Nephron (organoid): Measurements from ENCODE around the gene LOXHD1.

ENCODE experiments used
- H3K27ac Mint-ChIP-seq, 3 experiments: 2 replicates each; pipeline ENCODE4 v1.8.0; 2020; ENCODE audit warnings: mixed read lengths in 3 of 3, mild to moderate bottlenecking in 2 of 3, moderate library complexity in 1 of 3
- H3K27me3 Mint-ChIP-seq: 2 replicates; pipeline ENCODE4 v1.8.0; 2021; ENCODE audit warnings: low read depth, mild to moderate bottlenecking, moderate library complexity, mixed read lengths
- H3K36me3 Mint-ChIP-seq: 2 replicates; pipeline ENCODE4 v1.8.0; 2020; ENCODE audit warnings: low read depth, mixed read lengths
- H3K4me1 Mint-ChIP-seq: 2 replicates; pipeline ENCODE4 v1.8.0; 2020; ENCODE audit warnings: mixed read lengths
- H3K4me3 Mint-ChIP-seq, 3 experiments: 2 replicates each; pipeline ENCODE4 v1.8.0; 2020; ENCODE audit warnings: mild to moderate bottlenecking in 3 of 3, mixed read lengths in 3 of 3, moderate library complexity in 2 of 3
- H3K9me3 Mint-ChIP-seq: 2 replicates; pipeline ENCODE4 v1.8.0; 2020; ENCODE audit warnings: mixed read lengths
- TF ChIP-seq, protein P1 (sequence below), 3 experiments: fragments of 200-600 bp; sonication (generic); IDR thresholded peaks; one replicate each; pipeline ENCODE4 v1.5.0; 2021; ENCODE audit warnings: antibody characterized with exemption in 3 of 3; ENCODE audit not compliant: unreplicated experiment in 3 of 3

Gene LOXHD1

DNA sequence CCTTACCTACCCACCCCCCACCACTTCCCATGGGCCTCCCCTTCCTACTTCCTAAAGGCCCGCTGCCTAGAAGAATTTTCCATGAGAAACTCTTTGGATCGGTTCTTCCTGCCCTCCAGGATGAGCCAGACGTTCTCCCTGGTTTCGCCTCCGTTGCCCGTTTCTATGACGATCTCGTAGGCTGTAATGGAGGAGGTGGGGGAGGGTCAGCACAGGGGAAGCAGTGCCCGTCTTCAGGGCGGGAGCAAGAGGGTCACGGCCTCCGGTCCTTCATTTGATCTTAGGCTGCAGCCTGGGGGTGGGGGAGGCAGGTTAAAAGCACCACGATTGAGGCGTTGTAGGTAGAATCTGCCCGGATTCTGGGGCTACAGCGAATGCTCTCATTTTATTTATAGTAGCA is 172.0 kb downstream of the LOXHD1 start:
- H3K4me3 Mint-ChIP-seq = no peak overlapping the region
- TF ChIP-seq, protein P1, sequence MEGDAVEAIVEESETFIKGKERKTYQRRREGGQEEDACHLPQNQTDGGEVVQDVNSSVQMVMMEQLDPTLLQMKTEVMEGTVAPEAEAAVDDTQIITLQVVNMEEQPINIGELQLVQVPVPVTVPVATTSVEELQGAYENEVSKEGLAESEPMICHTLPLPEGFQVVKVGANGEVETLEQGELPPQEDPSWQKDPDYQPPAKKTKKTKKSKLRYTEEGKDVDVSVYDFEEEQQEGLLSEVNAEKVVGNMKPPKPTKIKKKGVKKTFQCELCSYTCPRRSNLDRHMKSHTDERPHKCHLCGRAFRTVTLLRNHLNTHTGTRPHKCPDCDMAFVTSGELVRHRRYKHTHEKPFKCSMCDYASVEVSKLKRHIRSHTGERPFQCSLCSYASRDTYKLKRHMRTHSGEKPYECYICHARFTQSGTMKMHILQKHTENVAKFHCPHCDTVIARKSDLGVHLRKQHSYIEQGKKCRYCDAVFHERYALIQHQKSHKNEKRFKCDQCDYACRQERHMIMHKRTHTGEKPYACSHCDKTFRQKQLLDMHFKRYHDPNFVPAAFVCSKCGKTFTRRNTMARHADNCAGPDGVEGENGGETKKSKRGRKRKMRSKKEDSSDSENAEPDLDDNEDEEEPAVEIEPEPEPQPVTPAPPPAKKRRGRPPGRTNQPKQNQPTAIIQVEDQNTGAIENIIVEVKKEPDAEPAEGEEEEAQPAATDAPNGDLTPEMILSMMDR (IDR thresholded peaks at IDR 0.05; ENCODE audit: unreplicated experiment in 3 of 3) = no peak
- H3K27ac Mint-ChIP-seq = no peak overlapping the region
- H3K36me3 Mint-ChIP-seq = no peaks in the 10 kb centered on the region
- peaks cover 2% of the 10 kb centered on the region for H3K9me3 Mint-ChIP-seq
- H3K27me3 Mint-ChIP-seq = peaks cover 11% of the 10 kb centered on the region
- H3K4me1 Mint-ChIP-seq = peaks cover 12% of the 10 kb centered on the region

DNA sequence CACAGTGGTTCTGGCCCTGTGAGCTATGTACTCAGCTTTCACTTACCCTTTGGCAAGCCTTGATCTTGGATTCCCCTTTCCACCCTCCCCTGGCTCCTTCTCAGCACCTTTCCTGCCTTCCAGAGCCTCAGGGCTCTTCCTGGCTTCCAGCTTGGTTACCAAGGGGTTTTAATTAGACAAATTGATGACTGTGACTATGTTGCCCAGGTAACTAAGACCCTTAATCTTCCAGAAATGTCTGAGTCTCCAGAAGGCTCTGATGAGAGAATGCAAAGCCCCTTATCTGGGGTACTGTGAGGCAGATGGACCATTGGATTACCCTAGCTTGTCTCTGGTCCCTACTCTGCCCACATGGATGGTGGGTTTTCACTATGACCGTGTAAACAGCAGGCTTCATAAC is 174.2 kb downstream of the LOXHD1 start:
- Mint-ChIP-seq H3K36me3 (no peaks in the 10 kb centered on the region), H3K9me3 (peaks cover 2% of the 10 kb centered on the region), H3K4me1 (peaks cover 13% of the 10 kb centered on the region), H3K27ac (no peak overlapping the region), H3K4me3 (no peak overlapping the region), H3K27me3 (peaks cover 20% of the 10 kb centered on the region)
- TF ChIP-seq, protein P1 (IDR thresholded peaks at IDR 0.05; ENCODE audit: unreplicated experiment in 3 of 3) = no peak

DNA sequence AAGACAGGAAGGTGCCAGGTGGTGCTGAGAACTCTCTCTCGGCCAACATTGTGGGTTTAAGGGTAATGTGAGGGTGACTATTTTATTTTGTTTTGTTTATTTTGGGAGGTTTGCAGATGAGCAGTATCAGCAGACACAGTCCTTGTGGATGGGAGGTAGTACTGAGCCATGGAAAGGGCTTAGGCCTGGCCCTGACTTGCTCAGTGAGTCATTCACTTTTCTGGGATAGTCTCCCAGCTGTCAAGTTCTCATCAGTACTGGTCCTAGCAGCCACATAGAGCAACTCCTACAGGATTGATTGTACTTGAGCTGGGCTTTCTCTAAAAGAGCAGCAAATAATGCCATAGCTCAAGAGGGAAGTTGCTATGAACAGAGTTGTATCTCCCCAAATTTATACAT is 175.2 kb downstream of the LOXHD1 start:
- H3K27ac Mint-ChIP-seq = no peak overlapping the region

DNA sequence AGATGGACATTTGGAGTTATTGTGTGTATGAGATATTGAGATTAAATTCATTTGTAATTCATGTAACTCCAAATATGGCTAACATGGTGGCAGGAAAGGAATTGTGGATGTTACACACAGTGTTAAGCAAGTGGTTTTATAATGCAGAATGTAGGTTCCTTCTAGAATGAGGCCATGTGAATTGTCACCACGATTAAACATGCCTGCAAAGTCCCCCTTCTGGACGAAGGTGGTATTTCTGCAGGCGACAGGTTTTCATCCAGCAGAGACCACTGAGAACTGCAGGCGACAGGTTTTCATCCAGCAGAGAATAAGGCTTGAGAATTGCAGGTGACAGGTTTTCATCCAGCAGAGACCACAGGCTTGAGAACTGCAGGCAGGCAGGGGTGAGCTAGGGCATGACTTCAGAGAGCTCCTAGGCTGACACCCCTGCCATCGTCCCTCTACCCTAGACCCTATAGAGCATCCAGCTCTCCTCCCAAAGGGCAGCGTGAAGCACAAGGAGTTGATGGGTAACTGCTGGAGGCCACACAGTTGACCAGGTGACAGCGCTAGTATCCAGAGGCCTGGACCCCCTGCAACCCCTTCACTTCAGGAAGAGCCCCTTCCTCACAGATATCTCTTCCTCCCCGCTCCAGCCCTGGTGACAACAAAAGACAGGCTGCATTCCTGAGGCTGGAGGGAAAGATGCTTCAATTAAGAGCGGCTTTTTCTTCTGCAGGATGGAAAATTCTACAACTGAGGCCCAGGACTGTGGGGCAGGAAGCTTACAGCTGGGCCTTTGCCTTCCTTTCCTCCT is 175.8 kb downstream of the LOXHD1 start:
- H3K9me3 Mint-ChIP-seq = peaks cover 2% of the 10 kb centered on the region
- H3K27me3 Mint-ChIP-seq = peaks cover 20% of the 10 kb centered on the region
- no peaks in the 10 kb centered on the region for H3K36me3 Mint-ChIP-seq
- TF ChIP-seq, protein P1 (IDR thresholded peaks at IDR 0.05; ENCODE audit: unreplicated experiment in 3 of 3) = peak; percentile 72 to 83 (median 78)
- no peak overlapping the region for H3K27ac Mint-ChIP-seq
- H3K4me3 Mint-ChIP-seq = no peak overlapping the region
- H3K4me1 Mint-ChIP-seq = peaks cover 13% of the 10 kb centered on the region

More for the DNA sequence above, 175.2 kb downstream of the LOXHD1 start:
- peaks cover 20% of the 10 kb centered on the region for H3K27me3 Mint-ChIP-seq
- no peaks in the 10 kb centered on the region for H3K36me3 Mint-ChIP-seq
- no peak overlapping the region for H3K4me3 Mint-ChIP-seq
- H3K4me1 Mint-ChIP-seq = peaks cover 13% of the 10 kb centered on the region
- H3K9me3 Mint-ChIP-seq = peaks cover 2% of the 10 kb centered on the region
- TF ChIP-seq, protein P1 (IDR thresholded peaks at IDR 0.05; ENCODE audit: unreplicated experiment in 3 of 3) = no peak

DNA sequence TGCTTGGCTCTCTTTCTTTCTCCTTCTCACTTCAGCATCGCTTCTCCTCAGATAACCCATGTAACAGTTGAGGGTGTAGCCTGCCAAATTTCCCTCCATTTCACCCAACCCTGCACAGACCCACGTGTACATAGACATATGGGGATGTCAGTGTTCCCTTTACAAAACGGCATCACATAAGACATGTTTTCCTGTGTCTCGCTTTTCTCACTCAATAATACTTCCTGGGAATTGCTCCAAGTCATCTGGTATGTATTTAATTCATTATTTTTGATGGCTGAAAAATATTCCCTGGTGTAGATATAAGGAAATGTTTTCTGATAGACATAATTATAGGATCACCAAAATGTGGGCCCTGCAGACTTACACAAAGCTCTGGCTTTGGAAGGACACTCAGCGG is 176.8 kb downstream of the LOXHD1 start:
- H3K4me1 Mint-ChIP-seq = peaks cover 13% of the 10 kb centered on the region
- TF ChIP-seq, protein P1 (IDR thresholded peaks at IDR 0.05; ENCODE audit: unreplicated experiment in 3 of 3) = no peak
- H3K27ac Mint-ChIP-seq = peak overlapping the region in 2 of 3 experiments; percentile 3 to 23
- no peak overlapping the region for H3K4me3 Mint-ChIP-seq
- H3K9me3 Mint-ChIP-seq = peaks cover 2% of the 10 kb centered on the region
- H3K36me3 Mint-ChIP-seq = no peaks in the 10 kb centered on the region
- peaks cover 26% of the 10 kb centered on the region for H3K27me3 Mint-ChIP-seq

DNA sequence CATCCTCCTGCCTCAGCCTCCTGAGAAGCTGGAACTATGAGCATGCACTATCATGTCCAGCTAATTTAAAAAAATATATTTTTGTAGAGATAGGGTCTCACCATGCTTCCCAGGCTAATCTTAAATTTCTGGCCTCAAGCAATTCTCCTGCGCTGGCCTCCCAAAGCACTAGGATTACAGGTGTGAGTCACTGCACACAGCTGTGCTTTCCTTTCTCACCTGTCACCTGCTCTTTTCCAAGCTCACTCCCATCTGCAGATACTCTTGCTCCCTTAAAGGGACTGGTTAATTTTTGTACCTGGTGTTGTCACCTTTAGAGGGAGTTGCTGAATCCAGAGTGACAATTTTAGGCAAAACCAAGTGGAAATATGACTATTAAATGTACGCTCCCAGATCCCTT is 178.2 kb downstream of the LOXHD1 start:
- Mint-ChIP-seq H3K4me1 (peaks cover 13% of the 10 kb centered on the region), H3K9me3 (peaks cover 2% of the 10 kb centered on the region), H3K27me3 (peaks cover 19% of the 10 kb centered on the region), H3K27ac (no peak overlapping the region), H3K4me3 (no peak overlapping the region), H3K36me3 (no peaks in the 10 kb centered on the region)
- TF ChIP-seq, protein P1 (IDR thresholded peaks at IDR 0.05; ENCODE audit: unreplicated experiment in 3 of 3) = no peak
